Measurements from ENCODE around the gene NLRC4. TPM values are rescaled to one million over a fixed set of nuclear protein-coding genes. Genes with fewer than 3 reads are reported as not detected.

NLRC4 gene
- polyA plus RNA-seq, 1 donor from 2014 or later, result not detected

GRCh38 chr2:32228181-32228580, 36.5 kb downstream of the NLRC4 start:
- Histone ChIP-seq H3K4me3 (ENCODE audit: low read length) (no peak overlapping the region), H3K36me3 (ENCODE audit: insufficient read depth, low read length) (no peaks in the 10 kb centered on the region), H4K20me1 (ENCODE audit: insufficient read depth) (no peaks in the 10 kb centered on the region), H3K27me3 (ENCODE audit: insufficient read depth, low read depth, low read length) (no peaks in the 10 kb centered on the region), H2AFZ (ENCODE audit: low read depth, low read length) (no peak overlapping the region), H3K4me2 (ENCODE audit: low read length) (no peak overlapping the region), H3K27ac (ENCODE audit: low read length) (no peak overlapping the region), H3K9ac (ENCODE audit: low read length) (no peak overlapping the region), H3K9me3 (ENCODE audit: low read length) (no peaks in the 10 kb centered on the region), H3F3A (ENCODE audit: insufficient read depth, low read length, poor library complexity, severe bottlenecking) (no peaks in the 10 kb centered on the region), H3K9me2 (ENCODE audit: insufficient read depth, low read length) (no peaks in the 10 kb centered on the region), H3K79me2 (replicated peaks; ENCODE audit: insufficient read depth, low read length) (no peaks in the 10 kb centered on the region)
- TF ChIP-seq POLR2AphosphoS5 (IDR thresholded peaks at IDR 0.05), result no peak
- no peak for TF ChIP-seq RAD21 (conservative IDR thresholded peaks at IDR 0.05)
- no peak for TF ChIP-seq SMC3 (conservative IDR thresholded peaks at IDR 0.05; ENCODE audit: poor library complexity)
- no peak for TF ChIP-seq MXI1 (conservative IDR thresholded peaks at IDR 0.05; ENCODE audit: poor library complexity, severe bottlenecking)
- TF ChIP-seq, protein P1, sequence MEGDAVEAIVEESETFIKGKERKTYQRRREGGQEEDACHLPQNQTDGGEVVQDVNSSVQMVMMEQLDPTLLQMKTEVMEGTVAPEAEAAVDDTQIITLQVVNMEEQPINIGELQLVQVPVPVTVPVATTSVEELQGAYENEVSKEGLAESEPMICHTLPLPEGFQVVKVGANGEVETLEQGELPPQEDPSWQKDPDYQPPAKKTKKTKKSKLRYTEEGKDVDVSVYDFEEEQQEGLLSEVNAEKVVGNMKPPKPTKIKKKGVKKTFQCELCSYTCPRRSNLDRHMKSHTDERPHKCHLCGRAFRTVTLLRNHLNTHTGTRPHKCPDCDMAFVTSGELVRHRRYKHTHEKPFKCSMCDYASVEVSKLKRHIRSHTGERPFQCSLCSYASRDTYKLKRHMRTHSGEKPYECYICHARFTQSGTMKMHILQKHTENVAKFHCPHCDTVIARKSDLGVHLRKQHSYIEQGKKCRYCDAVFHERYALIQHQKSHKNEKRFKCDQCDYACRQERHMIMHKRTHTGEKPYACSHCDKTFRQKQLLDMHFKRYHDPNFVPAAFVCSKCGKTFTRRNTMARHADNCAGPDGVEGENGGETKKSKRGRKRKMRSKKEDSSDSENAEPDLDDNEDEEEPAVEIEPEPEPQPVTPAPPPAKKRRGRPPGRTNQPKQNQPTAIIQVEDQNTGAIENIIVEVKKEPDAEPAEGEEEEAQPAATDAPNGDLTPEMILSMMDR (IDR thresholded peaks at IDR 0.05; ENCODE audit: poor library complexity, severe bottlenecking), result no peak
- no peak for TF ChIP-seq REST (IDR thresholded peaks at IDR 0.05; ENCODE audit: borderline replicate concordance)
- no peak for TF ChIP-seq EP300 (conservative IDR thresholded peaks at IDR 0.05; ENCODE audit: poor library complexity, severe bottlenecking)
- TF ChIP-seq TAF1 (IDR thresholded peaks at IDR 0.05; ENCODE audit: low read depth), result no peak
- no peak for TF ChIP-seq EZH2 (IDR thresholded peaks at IDR 0.05; ENCODE audit: borderline replicate concordance, insufficient read depth, low read length, poor library complexity, severe bottlenecking)

DNA sequence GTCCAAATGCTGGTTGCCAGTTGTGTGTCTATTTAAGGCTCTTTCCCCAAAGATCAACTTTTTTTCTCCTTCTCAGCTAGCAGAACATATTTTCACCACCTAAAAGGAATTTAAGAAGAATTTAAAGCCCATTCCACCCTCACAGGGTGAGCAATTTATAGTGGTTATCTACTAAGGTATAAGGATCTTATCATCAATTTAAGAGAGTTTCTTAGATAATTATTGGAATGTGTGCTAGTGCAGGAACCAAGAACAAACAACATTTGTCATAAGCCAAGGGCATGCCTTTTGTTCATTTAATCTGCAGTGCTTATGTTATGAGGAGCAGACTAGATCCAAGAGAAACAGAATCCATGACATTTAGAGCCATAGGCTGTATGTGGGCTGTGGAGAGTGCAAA, 37.2 kb downstream of the NLRC4 start:
- H2AFZ ChIP-seq (ENCODE audit: low read depth, low read length), result no peak overlapping the region

More for the DNA sequence above, 37.2 kb downstream of the NLRC4 start:
- no peaks in the 10 kb centered on the region for H3F3A ChIP-seq (ENCODE audit: insufficient read depth, low read length, poor library complexity, severe bottlenecking)
- H3K4me3 ChIP-seq (ENCODE audit: low read length), result no peak overlapping the region
- TF ChIP-seq EP300 (conservative IDR thresholded peaks at IDR 0.05; ENCODE audit: poor library complexity, severe bottlenecking), result no peak
- no peak for TF ChIP-seq RAD21 (conservative IDR thresholded peaks at IDR 0.05)
- TF ChIP-seq EZH2 (IDR thresholded peaks at IDR 0.05; ENCODE audit: borderline replicate concordance, insufficient read depth, low read length, poor library complexity, severe bottlenecking), result no peak
- TF ChIP-seq MXI1 (conservative IDR thresholded peaks at IDR 0.05; ENCODE audit: poor library complexity, severe bottlenecking), result no peak
- no peak overlapping the region for H3K27ac ChIP-seq (ENCODE audit: low read length)
- no peaks in the 10 kb centered on the region for H3K27me3 ChIP-seq (ENCODE audit: insufficient read depth, low read depth, low read length)
- no peaks in the 10 kb centered on the region for H3K9me3 ChIP-seq (ENCODE audit: low read length)
- no peaks in the 10 kb centered on the region for H3K79me2 ChIP-seq (replicated peaks; ENCODE audit: insufficient read depth, low read length)
- H3K36me3 ChIP-seq (ENCODE audit: insufficient read depth, low read length), result no peaks in the 10 kb centered on the region
- no peaks in the 10 kb centered on the region for H4K20me1 ChIP-seq (ENCODE audit: insufficient read depth)
- H3K9me2 ChIP-seq (ENCODE audit: insufficient read depth, low read length), result no peaks in the 10 kb centered on the region
- H3K9ac ChIP-seq (ENCODE audit: low read length), result no peak overlapping the region
- no peak overlapping the region for H3K4me2 ChIP-seq (ENCODE audit: low read length)

Measured in neural cell (in vitro differentiated cells).